Stomach (tissue), 4 donors: ENCODE measurements around the gene P2RX6.
"Not testable (repeated sequence)": the region's sequence is repeated elsewhere in the genome, so short reads cannot be mapped to it uniquely, and the experiment has no call there.

Experiments used
- POLR2A ChIP-seq, 4 donors: fragments of 450-650 bp; IDR thresholded peaks; one replicate each; pipeline ENCODE4 v1.6.1; 2016; ENCODE audit warnings: antibody characterized with exemption in 4 of 4, control low read depth in 2 of 4, mild to moderate bottlenecking in 1 of 4, moderate library complexity in 1 of 4
- POLR2AphosphoS5 ChIP-seq, 3 donors: sonication (generic); formaldehyde crosslinking; IDR thresholded peaks; one replicate each; pipeline ENCODE4 v1.6.1; 2016; ENCODE audit warnings: antibody characterized with exemption in 3 of 3
- TF ChIP-seq, protein P1 (sequence below), 7 experiments: fragments of 450-650 bp in 4 of 7; fragments of 200-600 bp in 3 of 7; sonication (generic) in 3 of 7; IDR thresholded peaks; one replicate each; pipeline ENCODE4 v1.5.1; 2016 to 2019; ENCODE audit warnings: antibody characterized with exemption in 7 of 7, control low read depth in 2 of 7, mild to moderate bottlenecking in 1 of 7

DNA sequence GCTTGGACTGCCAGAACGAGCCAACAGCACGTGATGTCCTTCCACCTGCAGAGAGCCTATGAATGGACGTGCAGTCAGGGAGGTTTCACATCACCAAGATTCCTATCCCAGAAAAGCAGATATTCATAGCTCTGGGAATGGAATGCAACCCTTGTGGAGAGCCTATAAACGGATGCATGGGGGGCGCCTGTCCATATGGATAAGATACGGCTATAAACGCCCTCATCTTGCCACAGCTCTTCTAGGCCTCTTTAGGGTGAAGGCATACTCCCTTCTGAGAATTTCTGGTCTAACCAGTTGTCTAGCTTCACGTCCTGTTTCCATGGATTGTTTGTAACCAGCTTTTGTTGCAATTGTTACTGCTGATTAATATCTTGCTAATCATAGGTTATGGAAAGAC is 56.8 kb downstream of the P2RX6 start:
- not testable (repeated sequence) for TF ChIP-seq POLR2A, POLR2AphosphoS5 (IDR thresholded peaks at IDR 0.05)
- TF ChIP-seq, protein P1, sequence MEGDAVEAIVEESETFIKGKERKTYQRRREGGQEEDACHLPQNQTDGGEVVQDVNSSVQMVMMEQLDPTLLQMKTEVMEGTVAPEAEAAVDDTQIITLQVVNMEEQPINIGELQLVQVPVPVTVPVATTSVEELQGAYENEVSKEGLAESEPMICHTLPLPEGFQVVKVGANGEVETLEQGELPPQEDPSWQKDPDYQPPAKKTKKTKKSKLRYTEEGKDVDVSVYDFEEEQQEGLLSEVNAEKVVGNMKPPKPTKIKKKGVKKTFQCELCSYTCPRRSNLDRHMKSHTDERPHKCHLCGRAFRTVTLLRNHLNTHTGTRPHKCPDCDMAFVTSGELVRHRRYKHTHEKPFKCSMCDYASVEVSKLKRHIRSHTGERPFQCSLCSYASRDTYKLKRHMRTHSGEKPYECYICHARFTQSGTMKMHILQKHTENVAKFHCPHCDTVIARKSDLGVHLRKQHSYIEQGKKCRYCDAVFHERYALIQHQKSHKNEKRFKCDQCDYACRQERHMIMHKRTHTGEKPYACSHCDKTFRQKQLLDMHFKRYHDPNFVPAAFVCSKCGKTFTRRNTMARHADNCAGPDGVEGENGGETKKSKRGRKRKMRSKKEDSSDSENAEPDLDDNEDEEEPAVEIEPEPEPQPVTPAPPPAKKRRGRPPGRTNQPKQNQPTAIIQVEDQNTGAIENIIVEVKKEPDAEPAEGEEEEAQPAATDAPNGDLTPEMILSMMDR (IDR thresholded peaks at IDR 0.05), result not testable (repeated sequence)
